Measurements from ENCODE around the gene INTS13. TPM values are rescaled to one million over a fixed set of nuclear protein-coding genes. Genes with fewer than 3 reads are reported as not detected.

INTS13 gene
- total and polyA plus RNA-seq, 2 donors (not counting 3 experiments of a cell fraction or from before 2014, with no cell fraction given) = 8.7 to 35.9 TPM

GRCh38 chr12:26970136-26970535 is 32.4 kb upstream of the INTS13 start:
- dilution Hi-C loops (cut with MboI; ENCODE audit: extremely low pct_ligation_motif_present, low sequenced_read_pairs) = no loop called here
- DNase-seq (ENCODE audit: low read depth, low spot score) (no peak), FAIRE-seq (no peak)
- Histone ChIP-seq H3K9ac (replicated peaks; ENCODE audit: extremely low read depth, insufficient read depth, low read length) (no peak overlapping the region), H3K36me3 (ENCODE audit: control insufficient read depth in 2 of 2, extremely low read depth in 1 of 2, insufficient read depth in 2 of 2, low read length in 2 of 2) (peaks cover 0 to 17% of the 10 kb centered on the region in 2 experiments), H3K27me3 (ENCODE audit: control insufficient read depth in 2 of 2, insufficient read depth in 2 of 2, low read length in 2 of 2) (no peaks in the 10 kb centered on the region), H3K27ac (ENCODE audit: insufficient read depth, low read depth, low read length) (no peak overlapping the region), H3K79me2 (ENCODE audit: control insufficient read depth, insufficient read depth, low read length) (no peaks in the 10 kb centered on the region), H3K4me2 (ENCODE audit: insufficient read depth, low read length) (no peak overlapping the region), H2AFZ (ENCODE audit: low read depth, low read length) (no peak overlapping the region), H4K20me1 (replicated peaks; ENCODE audit: control insufficient read depth, extremely low read depth, insufficient read depth, low read length) (no peaks in the 10 kb centered on the region), H3K4me3 (replicated peaks in 1 of 3; ENCODE audit: insufficient read depth in 1 of 3, low read depth in 1 of 3, low read length in 3 of 3) (no peak overlapping the region), H3K9me1 (replicated peaks; ENCODE audit: control insufficient read depth, extremely low read depth, insufficient read depth, low read length) (no peaks in the 10 kb centered on the region), H3K9me3 (replicated peaks; ENCODE audit: control insufficient read depth, insufficient read depth, low read length) (no peaks in the 10 kb centered on the region), H3K4me1 (ENCODE audit: control insufficient read depth, extremely low read depth, insufficient read depth, low read length) (no peaks in the 10 kb centered on the region)
- no peak for TF ChIP-seq CTCF (IDR thresholded peaks at IDR 0.05; ENCODE audit: extremely low read depth in 1 of 2, insufficient read depth in 1 of 2, low read depth in 1 of 2, low read length in 2 of 2)
- TF ChIP-seq POLR2A (IDR thresholded peaks at IDR 0.05; ENCODE audit: low read depth, low read length) = no peak
- TF ChIP-seq JUN (IDR thresholded peaks at IDR 0.05; ENCODE audit: borderline replicate concordance, insufficient read depth, insufficient read length, low read depth) = no peak
- no peak for TF ChIP-seq GATA2 (IDR thresholded peaks at IDR 0.05; ENCODE audit: insufficient read depth, insufficient read length, low read depth, low read length)
- TF ChIP-seq MAX (IDR thresholded peaks at IDR 0.05; ENCODE audit: insufficient read depth, insufficient read length) = no peak
- no peak for TF ChIP-seq POLR2AphosphoS5 (IDR thresholded peaks at IDR 0.05; ENCODE audit: insufficient read depth, low read depth, low read length)
- no peak for TF ChIP-seq FOS (IDR thresholded peaks at IDR 0.05; ENCODE audit: borderline replicate concordance, insufficient read depth, low read length)
- TF ChIP-seq EZH2 (IDR thresholded peaks at IDR 0.05; ENCODE audit: borderline replicate concordance, low read depth, low read length, severe bottlenecking) = no peak
- TF ChIP-seq MYC (IDR thresholded peaks at IDR 0.05; ENCODE audit: low read depth, low read length) = no peak
- intact Hi-C loops (cut with micrococcal nuclease) = no loop called here
- ChIA-PET POLR2A (no interaction called here), CTCF (interaction anchor here (1.6 kb wide), 1 partner anchor 8 kb away, joined by 3 read pairs; no protein-coding TSS in a partner anchor)
- BruUV-seq (replicated peaks) = no TSS peak

Data from endothelial cell of umbilical vein (primary cell).